ENCODE data around the gene THG1L. TPM values are rescaled to one million over a fixed set of nuclear protein-coding genes. Genes with fewer than 3 reads are reported as not detected.
A peak's percentile ranks its signal among the peaks of the same experiment; 100 is the strongest.

THG1L gene
- total and polyA plus RNA-seq, 2 of the 13 experiments (the other 11 are each of a cell fraction or from before 2014, with no cell fraction given) = 16.6 to 17.2 TPM

- TF ChIP-seq ZNF558 (CRISPR knock-in tag; IDR thresholded peaks at IDR 0.05; ENCODE audit: borderline replicate concordance) = no peak
- TF ChIP-seq JDP2 (CRISPR knock-in tag; IDR thresholded peaks at IDR 0.05; ENCODE audit: borderline replicate concordance) = no peak; the same call in 1 of the 2 replicates
- TF ChIP-seq ZNF501 (CRISPR knock-in tag; IDR thresholded peaks at IDR 0.05) = peak; percentile 70; the same call in 1 of the 2 replicates
- TF ChIP-seq, protein P1, sequence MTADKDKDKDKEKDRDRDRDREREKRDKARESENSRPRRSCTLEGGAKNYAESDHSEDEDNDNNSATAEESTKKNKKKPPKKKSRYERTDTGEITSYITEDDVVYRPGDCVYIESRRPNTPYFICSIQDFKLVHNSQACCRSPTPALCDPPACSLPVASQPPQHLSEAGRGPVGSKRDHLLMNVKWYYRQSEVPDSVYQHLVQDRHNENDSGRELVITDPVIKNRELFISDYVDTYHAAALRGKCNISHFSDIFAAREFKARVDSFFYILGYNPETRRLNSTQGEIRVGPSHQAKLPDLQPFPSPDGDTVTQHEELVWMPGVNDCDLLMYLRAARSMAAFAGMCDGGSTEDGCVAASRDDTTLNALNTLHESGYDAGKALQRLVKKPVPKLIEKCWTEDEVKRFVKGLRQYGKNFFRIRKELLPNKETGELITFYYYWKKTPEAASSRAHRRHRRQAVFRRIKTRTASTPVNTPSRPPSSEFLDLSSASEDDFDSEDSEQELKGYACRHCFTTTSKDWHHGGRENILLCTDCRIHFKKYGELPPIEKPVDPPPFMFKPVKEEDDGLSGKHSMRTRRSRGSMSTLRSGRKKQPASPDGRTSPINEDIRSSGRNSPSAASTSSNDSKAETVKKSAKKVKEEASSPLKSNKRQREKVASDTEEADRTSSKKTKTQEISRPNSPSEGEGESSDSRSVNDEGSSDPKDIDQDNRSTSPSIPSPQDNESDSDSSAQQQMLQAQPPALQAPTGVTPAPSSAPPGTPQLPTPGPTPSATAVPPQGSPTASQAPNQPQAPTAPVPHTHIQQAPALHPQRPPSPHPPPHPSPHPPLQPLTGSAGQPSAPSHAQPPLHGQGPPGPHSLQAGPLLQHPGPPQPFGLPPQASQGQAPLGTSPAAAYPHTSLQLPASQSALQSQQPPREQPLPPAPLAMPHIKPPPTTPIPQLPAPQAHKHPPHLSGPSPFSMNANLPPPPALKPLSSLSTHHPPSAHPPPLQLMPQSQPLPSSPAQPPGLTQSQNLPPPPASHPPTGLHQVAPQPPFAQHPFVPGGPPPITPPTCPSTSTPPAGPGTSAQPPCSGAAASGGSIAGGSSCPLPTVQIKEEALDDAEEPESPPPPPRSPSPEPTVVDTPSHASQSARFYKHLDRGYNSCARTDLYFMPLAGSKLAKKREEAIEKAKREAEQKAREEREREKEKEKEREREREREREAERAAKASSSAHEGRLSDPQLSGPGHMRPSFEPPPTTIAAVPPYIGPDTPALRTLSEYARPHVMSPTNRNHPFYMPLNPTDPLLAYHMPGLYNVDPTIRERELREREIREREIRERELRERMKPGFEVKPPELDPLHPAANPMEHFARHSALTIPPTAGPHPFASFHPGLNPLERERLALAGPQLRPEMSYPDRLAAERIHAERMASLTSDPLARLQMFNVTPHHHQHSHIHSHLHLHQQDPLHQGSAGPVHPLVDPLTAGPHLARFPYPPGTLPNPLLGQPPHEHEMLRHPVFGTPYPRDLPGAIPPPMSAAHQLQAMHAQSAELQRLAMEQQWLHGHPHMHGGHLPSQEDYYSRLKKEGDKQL (CRISPR knock-in tag; IDR thresholded peaks at IDR 0.05; ENCODE audit: low read depth) = 0 out of 2 replicates have a peak, but pooled peaks have one; percentile 37
- peak; percentile 54 for TF ChIP-seq ZFX (CRISPR knock-in tag; IDR thresholded peaks at IDR 0.05; ENCODE audit: low read depth)
- TF ChIP-seq ADNP (CRISPR knock-in tag; IDR thresholded peaks at IDR 0.05) = no peak
- no peak; the same call in 1 of the 2 replicates for TF ChIP-seq ATF6 (CRISPR knock-in tag; conservative IDR thresholded peaks at IDR 0.05)
- 0 out of 2 replicates have a peak, but pooled peaks have one; percentile 48 for TF ChIP-seq PPARG (CRISPR knock-in tag; conservative IDR thresholded peaks at IDR 0.05)
- no peak for TF ChIP-seq ZNF232 (CRISPR knock-in tag; IDR thresholded peaks at IDR 0.05; ENCODE audit: borderline replicate concordance)
- no peak for TF ChIP-seq NONO (IDR thresholded peaks at IDR 0.05)
- peak; percentile 62 for TF ChIP-seq NONO (CRISPR knock-in tag; conservative IDR thresholded peaks at IDR 0.05)
- peak; percentile 65; the same call in 1 of the 2 replicates for TF ChIP-seq IKZF5 (CRISPR knock-in tag; IDR thresholded peaks at IDR 0.05)
- TF ChIP-seq ERF (CRISPR knock-in tag; IDR thresholded peaks at IDR 0.05) = peak; percentile 57; the same call in 1 of the 2 replicates
- TF ChIP-seq XRCC5 (optimal IDR thresholded peaks at IDR 0.05; ENCODE audit: low read length) = peak; percentile 96
- TF ChIP-seq NFKBIZ (CRISPR knock-in tag; IDR thresholded peaks at IDR 0.05) = no peak
- TF ChIP-seq IRX3 (CRISPR knock-in tag; IDR thresholded peaks at IDR 0.05; ENCODE audit: borderline replicate concordance, low read depth) = no peak
- no peak for TF ChIP-seq ZBTB43 (CRISPR knock-in tag; conservative IDR thresholded peaks at IDR 0.05)
- TF ChIP-seq ZNF790 (CRISPR knock-in tag; IDR thresholded peaks at IDR 0.05; ENCODE audit: borderline replicate concordance) = no peak
- TF ChIP-seq SP5 (CRISPR knock-in tag; IDR thresholded peaks at IDR 0.05; ENCODE audit: borderline replicate concordance, low read depth) = peak; percentile 52
Observed at GRCh38 chr5:157743163-157744050, 12.2 kb downstream of the THG1L start, which contains the start of gene LSM11 (continued).

All from HepG2 (cell line).